K562 (cell line): ENCODE data around the gene OXLD1. TPM values are rescaled to one million over a fixed set of nuclear protein-coding genes. Genes with fewer than 3 reads are reported as not detected.

Experiments used
- ELF1 ChIP-seq: fragments of 200-800 bp; sonication (Bioruptor generic); IDR thresholded peaks from 2 replicates; pipeline ENCODE4 v1.6.1; 2016; ENCODE audit warnings: missing genetic modification characterization, missing compliant biosample characterization
- ETV6 ChIP-seq, 3 experiments: fragments of 150-350 bp in 1 of 3; sonication (generic) in 1 of 3; formaldehyde crosslinking in 1 of 3; IDR thresholded peaks; 2 replicates each; pipeline versions ENCODE4 v1.6.1 to v1.8.0; 2014 to 2022; ENCODE audit warnings: borderline replicate concordance in 2 of 3, low read depth in 2 of 3, antibody characterized with exemption in 1 of 3, low read length in 1 of 3, mild to moderate bottlenecking in 1 of 3, missing genetic modification reagents in 1 of 3
- FOXM1 ChIP-seq, 2 experiments: fragments of 450-650 bp in 1 of 2; sonication (generic) in 1 of 2; formaldehyde crosslinking in 1 of 2; IDR thresholded peaks; 2 replicates each; pipeline versions ENCODE4 v1.6.1 to v1.9.0; 2017 to 2022; ENCODE audit warnings: low read depth in 2 of 2, mild to moderate bottlenecking in 2 of 2, missing genetic modification reagents in 1 of 2, moderate library complexity in 1 of 2
- GATAD2A ChIP-seq: fragments of 450-650 bp; IDR thresholded peaks from 2 replicates; pipeline ENCODE4 v1.6.1; 2017
- KLF13 ChIP-seq: fragments of 450-650 bp; IDR thresholded peaks from 2 replicates; pipeline ENCODE4 v1.6.1; 2016; ENCODE audit warnings: missing genetic modification characterization, low read depth, mild to moderate bottlenecking, missing compliant biosample characterization, moderate library complexity, borderline replicate concordance
- L3MBTL2 ChIP-seq: fragments of 450-650 bp; IDR thresholded peaks from 2 replicates; pipeline ENCODE4 v1.6.1; 2016; ENCODE audit warnings: mild to moderate bottlenecking, moderate library complexity
- NBN ChIP-seq: fragments of 450-650 bp; IDR thresholded peaks from 2 replicates; pipeline ENCODE4 v1.6.1; 2016; ENCODE audit warnings: low read depth, mild to moderate bottlenecking
- POU5F1 ChIP-seq: fragments of 150-350 bp; IDR thresholded peaks from 2 replicates; pipeline ENCODE4 v1.6.1; 2014; ENCODE audit warnings: borderline replicate concordance, low read length, low read depth, mild to moderate bottlenecking; ENCODE audit not compliant: partially characterized antibody
- SAP30 ChIP-seq: fragments of 200-600 bp; sonication (generic); IDR thresholded peaks from 2 replicates; pipeline ENCODE4 v1.6.1; 2012; ENCODE audit warnings: borderline replicate concordance, low read depth, mild to moderate bottlenecking, moderate library complexity, low read length, control low read depth, inconsistent platforms; ENCODE audit not compliant: insufficient read depth, poor library complexity, severe bottlenecking
- SMAD4 ChIP-seq: fragments of 250-450 bp; sonication (Bioruptor Pico); conservative IDR thresholded peaks from 2 replicates; pipeline ENCODE4 v1.8.0; 2021; ENCODE audit warnings: inconsistent platforms, mild to moderate bottlenecking, moderate library complexity
- SMARCA5 ChIP-seq: fragments of 450-650 bp; IDR thresholded peaks from 2 replicates; pipeline ENCODE4 v1.6.1; 2016
- SPI1 ChIP-seq: IDR thresholded peaks from 2 replicates; pipeline ENCODE4 v1.6.1; 2011; ENCODE audit warnings: low read depth, low read length, control low read depth, borderline replicate concordance
- TARDBP ChIP-seq: fragments of 450-650 bp; IDR thresholded peaks from 2 replicates; pipeline ENCODE4 v1.6.1; 2016
- ZNF444 ChIP-seq: fragments of 250-450 bp; sonication (Bioruptor Pico); IDR thresholded peaks from 2 replicates; pipeline ENCODE4 v1.4.0; 2020; ENCODE audit warnings: mild to moderate bottlenecking, moderate library complexity
- ZNF561 ChIP-seq: fragments of 450-650 bp; formaldehyde crosslinking; conservative IDR thresholded peaks from 2 replicates; pipeline ENCODE4 v1.4.0; 2020; ENCODE audit warnings: mild to moderate bottlenecking, moderate library complexity
- polyA plus RNA-seq, 8 experiments: library from polyadenylated mRNA; depleted of rRNA in 4 of 8; stranded (reverse) in 5 of 8; unstranded in 3 of 8; fragments of >200 nt; fragmentation: Nextera tagmentation in 2 of 8; fragmentation: Illumina TruSeq in 1 of 8; extraction: Ambion mirVana in 2 of 8; extraction: Trizol in 1 of 8; gene quantifications; 2 replicates each; pipeline versions ENCODE4 v1.2.1 to v1.2.3, GENCODE V29; 2011 to 2014; ENCODE audit warnings: inconsistent platforms in 1 of 8, missing spikeins in 1 of 8
- total RNA-seq, 7 experiments: library from RNA; depleted of rRNA in 6 of 7; stranded (reverse); fragments of >200 nt in 6 of 7; fragmentation: Illumina TruSeq in 2 of 7; extraction: Trizol in 2 of 7; gene quantifications; 2 replicates each; pipeline versions ENCODE4 v1.2.1 to v1.2.3, GENCODE V29; 2011 to 2021; ENCODE audit warnings: low replicate concordance in 1 of 7
- TF ChIP-seq, protein P1 (sequence below): sonication (generic); formaldehyde crosslinking; IDR thresholded peaks from 2 replicates; pipeline ENCODE4 v1.8.0; 2022; ENCODE audit warnings: mild to moderate bottlenecking, missing genetic modification reagents, borderline replicate concordance
- TF ChIP-seq, protein P2 (sequence below): fragments of 200-800 bp; sonication (Bioruptor generic); IDR thresholded peaks from 2 replicates; pipeline ENCODE4 v1.6.1; 2016; ENCODE audit warnings: missing genetic modification characterization, missing compliant biosample characterization
- TF ChIP-seq, protein P3 (sequence below), 2 experiments: fragments of 200-800 bp in 1 of 2; sonication (Bioruptor generic) in 1 of 2; sonication (generic) in 1 of 2; formaldehyde crosslinking in 1 of 2; IDR thresholded peaks in 1 of 2; conservative IDR thresholded peaks in 1 of 2; 2 replicates each; pipeline versions ENCODE4 v1.5.0 to v1.6.1; 2016 to 2020; ENCODE audit warnings: missing compliant biosample characterization in 1 of 2, missing genetic modification characterization in 1 of 2, missing genetic modification reagents in 1 of 2

The OXLD1 gene
- total and polyA plus RNA-seq, 9 of the 15 experiments (the other 6 are each of a cell fraction or from before 2014, with no cell fraction given) = 4.4 to 115 (median 29.3) TPM

DNA sequence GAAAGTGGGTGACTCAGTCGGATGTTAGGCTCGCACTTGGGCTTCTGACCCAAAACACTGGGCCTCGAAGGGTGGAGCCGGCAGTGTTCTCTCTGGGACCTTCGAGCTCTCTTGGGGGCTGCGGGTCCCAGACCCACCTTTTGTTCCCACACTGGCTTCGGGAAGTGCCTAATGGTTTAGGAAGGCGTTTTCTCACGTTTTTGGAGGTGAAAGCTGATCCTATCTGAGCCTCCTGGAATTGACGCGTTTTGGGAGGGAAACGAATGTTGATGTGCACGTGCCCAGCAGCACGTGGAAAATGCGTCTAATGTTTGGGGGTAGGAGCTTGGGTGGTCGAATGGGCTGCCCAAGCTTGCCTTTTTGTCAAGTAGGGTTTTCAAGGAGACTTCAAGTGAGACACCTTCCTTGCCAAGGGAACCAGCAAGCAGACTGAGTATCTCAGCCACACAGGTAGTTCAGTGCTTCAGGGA, 18.1 kb upstream of the OXLD1 start (continued):
- TF ChIP-seq, protein P1, sequence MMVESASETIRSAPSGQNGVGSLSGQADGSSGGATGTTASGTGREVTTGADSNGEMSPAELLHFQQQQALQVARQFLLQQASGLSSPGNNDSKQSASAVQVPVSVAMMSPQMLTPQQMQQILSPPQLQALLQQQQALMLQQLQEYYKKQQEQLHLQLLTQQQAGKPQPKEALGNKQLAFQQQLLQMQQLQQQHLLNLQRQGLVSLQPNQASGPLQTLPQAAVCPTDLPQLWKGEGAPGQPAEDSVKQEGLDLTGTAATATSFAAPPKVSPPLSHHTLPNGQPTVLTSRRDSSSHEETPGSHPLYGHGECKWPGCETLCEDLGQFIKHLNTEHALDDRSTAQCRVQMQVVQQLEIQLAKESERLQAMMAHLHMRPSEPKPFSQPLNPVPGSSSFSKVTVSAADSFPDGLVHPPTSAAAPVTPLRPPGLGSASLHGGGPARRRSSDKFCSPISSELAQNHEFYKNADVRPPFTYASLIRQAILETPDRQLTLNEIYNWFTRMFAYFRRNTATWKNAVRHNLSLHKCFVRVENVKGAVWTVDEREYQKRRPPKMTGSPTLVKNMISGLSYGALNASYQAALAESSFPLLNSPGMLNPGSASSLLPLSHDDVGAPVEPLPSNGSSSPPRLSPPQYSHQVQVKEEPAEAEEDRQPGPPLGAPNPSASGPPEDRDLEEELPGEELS = peak; percentile 64; the same call in 1 of the 2 replicates
- TF ChIP-seq ZNF561 (CRISPR knock-in tag) (no peak), KLF13 (tag) (no peak), GATAD2A (no peak), POU5F1 (no peak), SMAD4 (no peak), NBN (no peak), FOXM1 (IDR thresholded peaks at IDR 0.05; ENCODE audit: low read depth) (no peak), FOXM1 (CRISPR knock-in tag; IDR thresholded peaks at IDR 0.05; ENCODE audit: low read depth) (no peak), SAP30 (no peak), SPI1 (no peak), ETV6 (IDR thresholded peaks at IDR 0.05; ENCODE audit: borderline replicate concordance in 1 of 2, low read depth in 2 of 2, low read length in 1 of 2) (no peak), ETV6 (CRISPR knock-in tag; IDR thresholded peaks at IDR 0.05; ENCODE audit: borderline replicate concordance) (peak; percentile 56; the same call in 1 of the 2 replicates), L3MBTL2 (peak; percentile 95), TARDBP (no peak), SMARCA5 (no peak), ZNF444 (CRISPR knock-in tag) (no peak), ELF1 (tag) (no peak)
- TF ChIP-seq, protein P2, sequence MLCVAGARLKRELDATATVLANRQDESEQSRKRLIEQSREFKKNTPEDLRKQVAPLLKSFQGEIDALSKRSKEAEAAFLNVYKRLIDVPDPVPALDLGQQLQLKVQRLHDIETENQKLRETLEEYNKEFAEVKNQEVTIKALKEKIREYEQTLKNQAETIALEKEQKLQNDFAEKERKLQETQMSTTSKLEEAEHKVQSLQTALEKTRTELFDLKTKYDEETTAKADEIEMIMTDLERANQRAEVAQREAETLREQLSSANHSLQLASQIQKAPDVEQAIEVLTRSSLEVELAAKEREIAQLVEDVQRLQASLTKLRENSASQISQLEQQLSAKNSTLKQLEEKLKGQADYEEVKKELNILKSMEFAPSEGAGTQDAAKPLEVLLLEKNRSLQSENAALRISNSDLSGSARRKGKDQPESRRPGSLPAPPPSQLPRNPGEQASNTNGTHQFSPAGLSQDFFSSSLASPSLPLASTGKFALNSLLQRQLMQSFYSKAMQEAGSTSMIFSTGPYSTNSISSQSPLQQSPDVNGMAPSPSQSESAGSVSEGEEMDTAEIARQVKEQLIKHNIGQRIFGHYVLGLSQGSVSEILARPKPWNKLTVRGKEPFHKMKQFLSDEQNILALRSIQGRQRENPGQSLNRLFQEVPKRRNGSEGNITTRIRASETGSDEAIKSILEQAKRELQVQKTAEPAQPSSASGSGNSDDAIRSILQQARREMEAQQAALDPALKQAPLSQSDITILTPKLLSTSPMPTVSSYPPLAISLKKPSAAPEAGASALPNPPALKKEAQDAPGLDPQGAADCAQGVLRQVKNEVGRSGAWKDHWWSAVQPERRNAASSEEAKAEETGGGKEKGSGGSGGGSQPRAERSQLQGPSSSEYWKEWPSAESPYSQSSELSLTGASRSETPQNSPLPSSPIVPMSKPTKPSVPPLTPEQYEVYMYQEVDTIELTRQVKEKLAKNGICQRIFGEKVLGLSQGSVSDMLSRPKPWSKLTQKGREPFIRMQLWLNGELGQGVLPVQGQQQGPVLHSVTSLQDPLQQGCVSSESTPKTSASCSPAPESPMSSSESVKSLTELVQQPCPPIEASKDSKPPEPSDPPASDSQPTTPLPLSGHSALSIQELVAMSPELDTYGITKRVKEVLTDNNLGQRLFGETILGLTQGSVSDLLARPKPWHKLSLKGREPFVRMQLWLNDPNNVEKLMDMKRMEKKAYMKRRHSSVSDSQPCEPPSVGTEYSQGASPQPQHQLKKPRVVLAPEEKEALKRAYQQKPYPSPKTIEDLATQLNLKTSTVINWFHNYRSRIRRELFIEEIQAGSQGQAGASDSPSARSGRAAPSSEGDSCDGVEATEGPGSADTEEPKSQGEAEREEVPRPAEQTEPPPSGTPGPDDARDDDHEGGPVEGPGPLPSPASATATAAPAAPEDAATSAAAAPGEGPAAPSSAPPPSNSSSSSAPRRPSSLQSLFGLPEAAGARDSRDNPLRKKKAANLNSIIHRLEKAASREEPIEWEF = no peak
- TF ChIP-seq, protein P3, sequence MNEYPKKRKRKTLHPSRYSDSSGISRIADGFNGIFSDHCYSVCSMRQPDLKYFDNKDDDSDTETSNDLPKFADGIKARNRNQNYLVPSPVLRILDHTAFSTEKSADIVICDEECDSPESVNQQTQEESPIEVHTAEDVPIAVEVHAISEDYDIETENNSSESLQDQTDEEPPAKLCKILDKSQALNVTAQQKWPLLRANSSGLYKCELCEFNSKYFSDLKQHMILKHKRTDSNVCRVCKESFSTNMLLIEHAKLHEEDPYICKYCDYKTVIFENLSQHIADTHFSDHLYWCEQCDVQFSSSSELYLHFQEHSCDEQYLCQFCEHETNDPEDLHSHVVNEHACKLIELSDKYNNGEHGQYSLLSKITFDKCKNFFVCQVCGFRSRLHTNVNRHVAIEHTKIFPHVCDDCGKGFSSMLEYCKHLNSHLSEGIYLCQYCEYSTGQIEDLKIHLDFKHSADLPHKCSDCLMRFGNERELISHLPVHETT (CRISPR knock-in tag; conservative IDR thresholded peaks at IDR 0.05 in 1 of 2, IDR thresholded peaks at IDR 0.05 in 1 of 2) = no peak
